ENCODE data around the gene ATP6V1G2.
"Not testable (repeated sequence)": the region's sequence is repeated elsewhere in the genome, so short reads cannot be mapped to it uniquely, and the experiment has no call there.

Gene ATP6V1G2

DNA sequence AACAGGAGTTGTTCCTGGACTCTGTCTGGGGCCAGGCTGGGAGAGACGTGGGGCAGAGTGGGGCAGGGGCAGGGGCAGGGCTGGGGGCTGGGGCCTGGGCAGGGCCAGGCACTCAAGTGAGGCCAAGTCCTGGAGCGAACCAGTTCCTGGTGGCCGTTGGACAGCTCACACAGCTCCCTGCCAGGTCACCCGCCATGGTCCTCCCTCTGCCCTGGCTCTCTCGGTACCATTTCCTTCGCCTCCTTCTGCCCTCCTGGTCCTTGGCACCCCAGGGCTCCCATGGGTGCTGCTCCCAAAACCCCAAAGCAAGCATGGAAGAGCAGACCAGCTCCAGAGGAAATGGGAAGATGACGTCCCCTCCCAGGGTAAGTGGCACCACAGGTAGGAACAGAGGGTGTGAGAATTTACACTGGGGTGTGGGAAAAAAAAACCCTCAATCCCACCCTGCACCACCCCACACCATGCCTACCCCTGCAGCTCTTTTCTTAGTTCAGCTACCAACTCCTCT is 17.5 kb downstream of the ATP6V1G2 start, which contains the start of gene MCCD1:
Gene MCCD1 (plus strand): TSS at position 142 of the 508 bp plus-strand sequence. CDS start 53 bp downstream, at position 195.
- no peak for DNase-seq

DNA sequence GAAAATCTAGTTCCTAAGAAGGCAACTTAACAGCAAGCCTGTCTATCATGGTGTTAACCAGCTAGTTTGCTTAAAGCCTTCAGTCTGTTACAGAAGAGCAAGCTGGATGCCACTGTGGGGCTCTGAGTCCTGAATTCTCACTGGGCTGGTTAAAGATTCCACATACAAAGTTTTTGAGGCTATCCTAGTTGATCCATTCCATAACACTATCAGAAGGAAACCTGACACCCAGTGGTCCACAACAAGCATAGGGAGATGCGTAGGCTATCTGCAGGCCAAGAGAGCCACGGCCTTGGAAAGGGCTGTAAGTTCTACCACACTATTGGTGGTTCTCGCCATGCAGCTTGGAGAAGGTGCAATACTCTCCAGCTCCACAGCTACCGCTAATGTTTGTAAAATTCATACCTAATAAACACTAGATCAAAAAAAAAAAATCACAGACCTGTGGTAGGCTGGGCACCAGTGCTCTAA is 18.1 kb downstream of the ATP6V1G2 start:
- no peak for DNase-seq

DNA sequence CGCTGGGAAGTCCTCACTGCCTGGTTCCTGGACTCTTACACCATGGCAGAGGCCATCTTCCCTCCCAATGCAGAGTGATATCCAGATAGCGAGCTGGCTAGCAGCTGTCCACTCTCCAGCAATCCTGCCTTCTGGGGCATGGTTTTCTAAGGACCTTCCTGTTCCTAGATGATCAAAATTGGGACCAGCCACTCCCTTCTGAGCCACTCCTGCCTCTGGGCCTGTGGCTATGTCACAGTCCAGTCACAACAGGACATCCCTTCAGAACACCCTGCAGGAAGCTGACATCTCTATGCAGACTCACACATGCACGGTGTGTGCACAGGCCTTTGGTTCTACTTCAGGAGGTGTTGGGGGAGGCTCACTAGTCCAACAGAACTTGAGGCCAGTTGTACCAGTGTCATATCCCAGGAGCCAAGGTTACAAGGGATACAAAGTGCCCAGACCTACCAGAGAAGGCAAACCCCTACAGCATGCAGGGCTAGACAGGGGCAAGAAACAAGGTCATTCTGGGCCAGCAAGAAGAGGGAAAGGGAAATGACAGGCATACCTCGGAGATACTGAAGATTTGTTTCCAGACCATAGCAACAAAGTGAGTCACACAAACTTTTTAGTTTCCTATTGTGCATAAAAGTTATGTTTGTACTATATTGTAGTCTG is 20.3 kb downstream of the ATP6V1G2 start:
- no peak for DNase-seq

DNA sequence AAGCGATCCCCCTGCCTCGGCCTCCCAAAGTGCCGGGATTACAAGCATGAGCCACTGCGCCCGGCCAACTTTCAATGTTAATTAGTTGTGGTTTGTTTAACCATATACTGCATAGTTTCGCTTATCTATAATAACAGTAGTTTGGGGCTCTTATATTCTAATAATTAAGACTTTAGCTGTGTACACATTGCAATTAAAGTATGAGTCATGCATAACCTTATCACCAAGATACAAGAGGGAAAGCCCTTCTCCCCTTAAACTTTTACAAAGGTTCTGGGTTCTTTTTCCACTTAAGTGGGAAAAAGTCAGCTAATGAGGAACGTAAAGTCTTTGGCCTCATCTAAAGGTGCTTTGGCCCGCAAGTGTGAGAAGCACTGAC is 20.9 kb downstream of the ATP6V1G2 start:
- no peak for DNase-seq

DNA sequence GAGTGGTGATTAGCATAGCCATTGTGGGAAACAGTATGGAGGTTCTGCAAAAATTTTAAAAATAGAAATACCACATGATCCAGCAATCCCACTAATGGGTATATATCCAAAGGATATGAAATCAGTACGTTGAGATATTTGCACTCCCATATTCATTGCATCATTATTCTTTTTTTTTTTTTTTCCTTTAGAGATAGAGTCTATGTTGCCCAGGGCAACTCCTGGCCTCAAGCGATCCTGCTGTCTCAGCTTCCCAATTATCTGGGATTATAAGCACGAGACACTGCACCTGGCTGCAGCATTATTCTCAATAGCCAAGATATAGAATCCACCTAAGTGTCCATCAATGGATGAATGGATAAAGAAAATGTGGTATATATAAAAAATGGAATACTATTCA is 24.6 kb downstream of the ATP6V1G2 start:
- no peak for DNase-seq

DNA sequence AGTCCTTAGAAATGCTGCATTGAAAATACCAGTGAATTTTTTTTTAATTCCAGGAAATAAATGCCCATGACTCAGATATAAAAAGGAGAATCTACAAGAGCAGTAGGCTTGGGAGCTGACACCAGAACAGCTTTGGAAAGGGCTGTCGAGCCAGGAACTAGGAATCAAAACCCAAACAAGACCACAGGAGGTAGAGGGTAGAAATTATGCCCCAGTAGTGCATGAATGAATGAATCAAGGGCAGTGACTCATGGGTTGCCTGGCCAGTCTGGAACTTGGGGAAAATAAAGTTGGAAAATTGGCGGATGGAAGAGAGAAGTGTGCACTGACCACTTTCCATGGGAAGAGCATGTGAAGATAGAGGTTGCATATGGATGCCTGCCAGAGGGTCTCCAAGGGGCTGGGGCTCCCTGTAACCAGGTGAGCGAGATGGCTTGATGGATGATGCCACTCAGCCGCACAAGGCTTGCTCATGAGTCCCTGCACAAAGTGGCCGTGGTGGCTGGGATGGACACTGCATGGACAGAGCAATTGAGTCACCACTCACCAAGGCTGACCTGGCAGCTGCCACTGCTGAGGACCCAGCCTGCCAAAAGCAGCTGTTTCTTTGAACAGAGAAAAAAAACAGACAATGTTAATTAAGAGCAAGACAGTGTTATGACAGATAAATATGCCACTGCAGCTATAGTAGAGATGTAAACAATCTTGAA is 32.8 kb downstream of the ATP6V1G2 start:
- DNase-seq: no peak

DNA sequence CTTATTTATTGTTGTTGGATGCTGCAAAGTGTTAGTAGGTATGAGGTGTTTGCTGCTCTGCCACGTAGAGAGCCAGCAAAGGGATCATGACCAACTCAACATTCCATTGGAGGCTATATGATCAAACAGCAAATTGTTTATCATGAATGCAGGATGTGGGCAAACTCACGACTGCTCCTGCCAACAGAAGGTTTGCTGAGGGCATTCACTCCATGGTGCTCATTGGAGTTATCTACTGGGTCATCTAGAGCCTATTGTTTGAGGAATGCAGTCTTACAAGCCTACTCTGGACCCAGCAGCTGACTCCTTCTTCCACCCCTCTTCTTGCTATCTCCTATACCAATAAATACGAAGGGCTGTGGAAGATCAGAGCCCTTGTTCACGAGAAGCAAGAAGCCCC is 36.4 kb downstream of the ATP6V1G2 start:
- DNase-seq: no peak

DNA sequence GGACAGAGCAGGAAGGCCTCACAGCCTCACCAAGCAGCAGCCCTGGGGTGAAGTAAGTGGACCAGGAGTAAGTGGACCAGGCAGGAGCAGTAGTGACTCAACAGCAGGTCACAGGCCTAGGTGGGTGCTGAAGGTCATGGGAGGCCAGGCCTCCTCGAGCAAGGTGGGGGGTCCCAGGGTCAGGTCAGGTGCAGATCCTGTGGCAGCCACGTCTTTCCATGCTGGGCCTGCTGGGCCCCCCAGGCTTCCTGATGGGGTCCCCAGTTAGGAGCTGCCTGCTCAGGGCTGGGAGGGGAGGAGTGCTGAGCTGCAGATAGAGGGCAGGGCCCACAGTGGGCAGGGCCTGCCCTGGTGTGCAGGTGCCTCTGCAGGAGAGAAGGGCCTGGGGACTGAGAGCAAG is 37.4 kb downstream of the ATP6V1G2 start:
- not testable (repeated sequence) for DNase-seq

DNA sequence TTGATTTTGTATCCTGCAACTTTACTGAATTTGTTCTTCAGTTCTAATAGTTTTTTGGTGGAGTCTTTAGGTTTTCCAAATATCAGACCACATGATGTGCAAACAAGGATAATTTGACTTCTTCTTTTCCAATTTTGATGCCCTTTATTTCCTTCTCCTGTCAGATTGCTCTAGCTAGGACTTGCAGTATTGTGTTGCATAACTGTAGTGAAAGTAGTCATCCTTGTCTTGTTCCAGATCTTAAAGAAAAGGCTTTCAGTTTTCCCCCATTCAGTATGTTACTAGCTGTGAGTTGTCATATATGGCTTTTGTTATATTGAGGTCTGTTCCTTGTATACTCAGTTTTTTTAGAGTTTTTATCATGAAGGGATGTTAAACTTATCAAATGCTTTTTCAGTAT is 43.8 kb downstream of the ATP6V1G2 start:
- DNase-seq: no peak

DNA sequence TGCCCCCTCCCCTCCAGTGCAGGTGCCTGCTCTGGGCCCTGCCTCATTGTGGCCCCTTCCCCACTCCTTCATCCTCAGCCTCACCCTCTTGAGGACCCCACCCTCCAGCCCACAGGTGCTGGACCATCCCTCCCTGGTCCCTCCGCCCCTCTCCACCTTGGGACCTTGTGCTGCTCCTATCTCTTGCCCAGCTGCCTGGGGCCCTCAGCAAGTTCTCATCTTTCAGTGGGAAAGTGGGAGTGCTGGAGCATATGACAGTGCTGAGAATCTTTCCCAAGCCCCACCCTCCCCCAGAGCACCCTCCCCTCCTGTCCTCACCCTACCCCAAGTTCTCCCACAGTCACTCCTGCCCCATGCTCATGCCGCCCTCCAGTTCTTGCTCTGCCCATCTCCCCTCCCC is 46.8 kb downstream of the ATP6V1G2 start:
- DNase-seq: not testable (repeated sequence)

DNA sequence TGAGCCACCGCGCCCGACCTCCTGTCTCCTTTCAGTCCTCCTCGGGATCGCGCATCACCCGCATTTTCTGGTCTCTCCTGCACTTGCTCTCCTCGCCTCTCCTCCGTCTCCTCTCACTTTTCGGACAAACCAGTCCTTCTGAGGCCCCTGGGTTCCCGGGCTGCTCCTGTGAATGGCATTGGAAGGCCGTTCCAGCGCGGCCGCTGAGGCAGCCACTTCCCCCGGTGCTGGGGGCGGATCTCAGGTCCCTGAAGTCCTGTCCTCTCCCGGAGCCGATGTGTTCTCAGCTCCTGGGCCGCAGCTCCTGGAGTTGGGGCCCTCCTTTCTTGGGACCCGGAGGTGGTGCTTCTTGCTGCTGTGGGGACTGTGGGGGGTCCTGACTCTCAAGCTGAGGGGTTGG is 47.7 kb downstream of the ATP6V1G2 start:
- no peak for DNase-seq

DNA sequence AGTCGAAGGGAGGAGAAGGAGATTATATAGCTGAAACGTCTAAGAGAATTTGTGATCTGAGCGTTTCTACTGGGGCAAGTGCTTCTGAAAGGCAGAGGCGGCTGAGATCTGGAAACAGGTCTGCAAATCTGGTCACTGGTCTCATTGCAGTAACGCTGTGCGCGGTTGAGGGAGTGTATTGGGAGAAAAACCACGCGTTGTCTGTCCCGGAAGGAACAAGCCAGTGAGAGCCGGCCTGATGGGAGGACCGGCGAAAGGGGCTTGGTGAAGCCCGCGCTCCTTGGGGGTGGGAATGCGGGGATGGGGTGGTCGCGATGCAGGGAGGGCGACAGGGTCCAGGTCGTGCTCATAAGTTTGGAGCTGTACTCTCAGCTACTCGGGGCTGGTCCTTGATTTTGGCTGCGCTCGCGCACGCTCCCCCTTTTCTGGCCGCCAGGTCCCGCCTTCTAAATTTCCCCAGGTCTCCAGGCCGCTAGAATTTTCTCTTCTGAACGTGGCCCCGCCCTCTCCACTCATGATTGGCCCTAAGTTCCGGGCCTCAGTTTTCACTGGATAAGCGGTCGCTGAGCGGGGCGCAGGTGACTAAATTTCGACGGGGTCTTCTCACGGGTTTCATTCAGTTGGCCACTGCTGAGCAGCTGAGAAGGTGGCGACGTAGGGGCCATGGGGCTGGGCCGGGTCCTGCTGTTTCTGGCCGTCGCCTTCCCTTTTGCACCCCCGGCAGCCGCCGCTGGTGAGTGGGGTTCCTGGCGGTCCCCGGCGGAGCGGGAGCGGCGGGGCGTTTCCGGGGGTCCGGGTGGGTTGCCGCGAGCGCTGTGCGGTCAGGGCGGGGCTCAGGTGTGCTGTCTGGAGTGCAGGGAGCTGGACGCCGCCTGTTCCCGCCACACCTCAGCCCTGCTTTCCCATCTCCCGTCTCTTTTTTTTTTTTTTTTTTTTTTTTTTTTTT is 48.6 kb downstream of the ATP6V1G2 start, which contains the start of gene MICB:
Gene MICB (plus strand): TSS at position 615 of the 946 bp plus-strand sequence. CDS start 49 bp downstream, at position 664.
- DNase-seq: peak; percentile 66

DNA sequence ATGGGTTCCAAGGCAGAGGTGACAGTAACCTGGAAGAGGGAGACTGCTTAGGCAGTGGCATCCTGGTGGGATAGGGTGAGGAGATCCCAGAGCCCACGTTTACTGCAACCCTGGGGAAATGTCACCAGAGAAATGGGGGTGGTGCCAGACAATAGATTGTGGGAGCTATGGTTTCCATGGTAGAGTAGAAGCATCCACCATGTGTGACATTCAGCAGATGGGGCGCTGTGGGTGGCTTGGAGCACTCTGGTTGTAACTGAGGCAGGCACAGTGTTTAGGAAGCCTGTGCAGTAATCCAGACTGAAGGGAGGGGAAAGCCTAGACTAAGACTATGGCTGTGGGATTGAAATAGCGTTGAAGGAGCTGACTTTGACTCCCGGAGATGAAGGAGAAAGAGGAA is 49.6 kb downstream of the ATP6V1G2 start:
- DNase-seq: not testable (repeated sequence)

DNA sequence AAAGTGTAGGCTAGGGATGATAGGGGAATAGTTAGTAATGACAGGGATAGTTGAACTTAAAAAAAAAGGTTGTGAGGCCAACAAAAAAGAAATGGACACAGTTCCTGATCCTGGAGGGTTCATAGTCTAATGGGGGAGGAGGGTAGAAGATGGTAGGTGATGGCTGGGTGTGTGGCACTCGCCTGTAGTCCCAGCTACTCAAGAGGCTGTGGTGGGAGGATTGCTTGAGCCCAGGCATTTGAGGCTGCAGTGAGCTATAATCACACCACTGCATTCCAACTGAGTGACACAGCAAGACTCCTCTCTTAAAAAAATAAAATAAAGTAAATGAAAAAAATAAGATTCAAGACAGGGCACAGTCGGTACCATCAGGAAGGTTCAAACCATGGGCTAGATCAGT is 50.8 kb downstream of the ATP6V1G2 start:
- DNase-seq: no peak
